Measurements from ENCODE around the gene PHGDH. TPM values are rescaled to one million over a fixed set of nuclear protein-coding genes. Genes with fewer than 3 reads are reported as not detected.
"Not testable (repeated sequence)": the region's sequence is repeated elsewhere in the genome, so short reads cannot be mapped to it uniquely, and the experiment has no call there.

The PHGDH gene
- total RNA-seq, 3 donors from 2014 or later (not counting 1 experiment from before 2014, with no cell fraction given), result 1.1 to 6.6 (median 5.8) TPM

DNA sequence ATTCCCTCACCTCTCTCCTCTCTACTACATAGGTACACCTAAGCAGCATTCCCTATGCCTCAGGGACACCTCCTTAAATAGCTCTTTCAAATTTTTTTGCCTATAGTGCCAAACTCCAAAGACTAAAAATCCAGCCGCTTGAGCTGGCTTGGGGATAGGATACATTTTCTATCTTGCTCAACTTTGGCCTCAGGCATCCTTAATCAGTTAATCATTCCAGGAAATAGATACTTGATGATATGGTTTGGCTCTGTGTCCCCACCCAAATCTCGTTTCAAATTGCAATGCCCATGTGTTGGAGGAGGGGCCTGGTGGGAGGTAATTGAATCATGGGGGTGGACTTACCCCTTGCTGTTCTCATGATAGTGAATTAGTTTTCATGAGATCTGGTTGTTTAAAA lies 11.4 kb upstream of the PHGDH start:
- Histone ChIP-seq H3K4me3 (ENCODE audit: low read length) (no peak overlapping the region), H3K4me1 (ENCODE audit: control insufficient read depth, insufficient read depth, low read length) (no peaks in the 10 kb centered on the region), H3K9me3 (ENCODE audit: control insufficient read depth, insufficient read depth, low read length) (peaks cover 6% of the 10 kb centered on the region), H3K27ac (ENCODE audit: low read length) (no peak overlapping the region), H3K27me3 (ENCODE audit: control insufficient read depth, insufficient read depth, low read length) (no peaks in the 10 kb centered on the region), H3K36me3 (ENCODE audit: control insufficient read depth, insufficient read depth, low read length) (no peaks in the 10 kb centered on the region)
- H3K4me3 Mint-ChIP-seq, result no peak overlapping the region
- intact Hi-C loops (cut with micrococcal nuclease), result no loop called here
- H3K27ac Mint-ChIP-seq, result no peak overlapping the region
- ATAC-seq (no peak), DNase-seq (no peak)
- H3K36me3 Mint-ChIP-seq, result peaks cover 10% of the 10 kb centered on the region
- H3K27me3 Mint-ChIP-seq (ENCODE audit: low read depth in 2 of 2), result peaks cover 12 to 30% of the 10 kb centered on the region in 2 donors
- H3K9me3 Mint-ChIP-seq, result peaks cover 2 to 10% of the 10 kb centered on the region in 2 donors
- TF ChIP-seq, protein P1, sequence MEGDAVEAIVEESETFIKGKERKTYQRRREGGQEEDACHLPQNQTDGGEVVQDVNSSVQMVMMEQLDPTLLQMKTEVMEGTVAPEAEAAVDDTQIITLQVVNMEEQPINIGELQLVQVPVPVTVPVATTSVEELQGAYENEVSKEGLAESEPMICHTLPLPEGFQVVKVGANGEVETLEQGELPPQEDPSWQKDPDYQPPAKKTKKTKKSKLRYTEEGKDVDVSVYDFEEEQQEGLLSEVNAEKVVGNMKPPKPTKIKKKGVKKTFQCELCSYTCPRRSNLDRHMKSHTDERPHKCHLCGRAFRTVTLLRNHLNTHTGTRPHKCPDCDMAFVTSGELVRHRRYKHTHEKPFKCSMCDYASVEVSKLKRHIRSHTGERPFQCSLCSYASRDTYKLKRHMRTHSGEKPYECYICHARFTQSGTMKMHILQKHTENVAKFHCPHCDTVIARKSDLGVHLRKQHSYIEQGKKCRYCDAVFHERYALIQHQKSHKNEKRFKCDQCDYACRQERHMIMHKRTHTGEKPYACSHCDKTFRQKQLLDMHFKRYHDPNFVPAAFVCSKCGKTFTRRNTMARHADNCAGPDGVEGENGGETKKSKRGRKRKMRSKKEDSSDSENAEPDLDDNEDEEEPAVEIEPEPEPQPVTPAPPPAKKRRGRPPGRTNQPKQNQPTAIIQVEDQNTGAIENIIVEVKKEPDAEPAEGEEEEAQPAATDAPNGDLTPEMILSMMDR (IDR thresholded peaks at IDR 0.05), result no peak
- H3K4me1 Mint-ChIP-seq, result no peaks in the 10 kb centered on the region
- WGBS (ENCODE audit: insufficient coverage), result 64% methylated on average over 2 of the region's 2 CpGs

DNA sequence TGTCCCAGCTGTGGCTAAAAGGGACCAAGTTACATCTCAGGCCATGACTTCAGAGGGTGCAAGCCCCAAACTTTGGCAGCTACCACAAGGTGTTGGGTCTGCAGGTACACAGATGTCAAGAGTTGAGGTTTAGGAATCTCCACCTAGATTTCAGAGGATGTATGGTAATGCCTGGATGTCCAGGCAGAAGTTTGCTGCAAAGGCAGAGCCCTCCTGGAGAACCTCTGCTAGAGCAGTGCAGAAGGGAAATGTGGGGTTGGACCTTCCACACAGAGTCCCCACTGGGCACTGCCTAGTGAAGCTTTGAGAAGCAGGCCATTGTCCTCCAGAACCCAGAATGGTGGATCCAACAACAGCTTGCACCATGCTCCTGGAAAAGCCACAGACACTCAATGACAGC lies 10.1 kb upstream of the PHGDH start:
- ATAC-seq (no peak), DNase-seq (no peak)
- Histone ChIP-seq H3K27me3 (ENCODE audit: control insufficient read depth, insufficient read depth, low read length) (no peaks in the 10 kb centered on the region), H3K4me3 (ENCODE audit: low read length) (no peak overlapping the region), H3K36me3 (ENCODE audit: control insufficient read depth, insufficient read depth, low read length) (no peaks in the 10 kb centered on the region), H3K4me1 (ENCODE audit: control insufficient read depth, insufficient read depth, low read length) (no peaks in the 10 kb centered on the region), H3K27ac (ENCODE audit: low read length) (no peak overlapping the region), H3K9me3 (ENCODE audit: control insufficient read depth, insufficient read depth, low read length) (peaks cover 6% of the 10 kb centered on the region)
- Mint-ChIP-seq H3K36me3 (peaks cover 10% of the 10 kb centered on the region), H3K4me1 (no peaks in the 10 kb centered on the region), H3K27me3 (ENCODE audit: low read depth in 2 of 2) (peaks cover 9 to 34% of the 10 kb centered on the region in 2 donors), H3K9me3 (peaks cover 2 to 8% of the 10 kb centered on the region in 2 donors), H3K4me3 (no peak overlapping the region), H3K27ac (no peak overlapping the region)
- intact Hi-C loops (cut with micrococcal nuclease), result no loop called here
- TF ChIP-seq, protein P1 (IDR thresholded peaks at IDR 0.05), result no peak

DNA sequence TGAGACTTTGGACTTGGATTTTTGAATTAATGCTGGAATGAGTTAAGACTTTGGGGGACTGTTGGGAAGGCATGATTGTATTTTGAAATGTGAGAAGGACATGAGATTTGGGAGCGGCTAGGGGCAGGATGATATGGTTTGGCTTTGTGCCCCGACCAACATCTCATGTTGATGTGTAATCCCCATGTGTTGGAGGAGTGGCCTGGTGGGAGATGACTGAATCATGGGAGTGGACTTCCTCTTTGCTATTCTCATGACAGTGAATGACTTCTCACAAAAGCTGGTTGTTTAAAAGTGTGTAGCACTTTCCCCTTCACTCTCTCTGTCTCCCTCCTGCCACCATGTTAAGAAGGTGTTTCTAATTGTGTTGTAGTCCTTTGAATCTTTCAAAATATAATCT lies 9.3 kb upstream of the PHGDH start:
- H3K9me3 Mint-ChIP-seq, result peaks cover 2 to 8% of the 10 kb centered on the region in 2 donors
- H3K36me3 Mint-ChIP-seq, result peaks cover 10% of the 10 kb centered on the region
- no peak for DNase-seq
- H3K27ac ChIP-seq (ENCODE audit: low read length), result no peak overlapping the region
- WGBS (ENCODE audit: insufficient coverage), result 86% methylated on average over 2 of the region's 2 CpGs
- ATAC-seq, result no peak
- no peaks in the 10 kb centered on the region for H3K4me1 ChIP-seq (ENCODE audit: control insufficient read depth, insufficient read depth, low read length)
- peaks cover 6% of the 10 kb centered on the region for H3K9me3 ChIP-seq (ENCODE audit: control insufficient read depth, insufficient read depth, low read length)
- H3K4me3 Mint-ChIP-seq, result no peak overlapping the region
- no peaks in the 10 kb centered on the region for H3K36me3 ChIP-seq (ENCODE audit: control insufficient read depth, insufficient read depth, low read length)
- H3K4me1 Mint-ChIP-seq, result no peaks in the 10 kb centered on the region
- H3K27me3 Mint-ChIP-seq (ENCODE audit: low read depth in 2 of 2), result peaks cover 9 to 34% of the 10 kb centered on the region in 2 donors
- no peaks in the 10 kb centered on the region for H3K27me3 ChIP-seq (ENCODE audit: control insufficient read depth, insufficient read depth, low read length)
- no peak overlapping the region for H3K27ac Mint-ChIP-seq
- no peak overlapping the region for H3K4me3 ChIP-seq (ENCODE audit: low read length)
- TF ChIP-seq, protein P1 (IDR thresholded peaks at IDR 0.05), result no peak
- intact Hi-C loops (cut with micrococcal nuclease), result no loop called here

DNA sequence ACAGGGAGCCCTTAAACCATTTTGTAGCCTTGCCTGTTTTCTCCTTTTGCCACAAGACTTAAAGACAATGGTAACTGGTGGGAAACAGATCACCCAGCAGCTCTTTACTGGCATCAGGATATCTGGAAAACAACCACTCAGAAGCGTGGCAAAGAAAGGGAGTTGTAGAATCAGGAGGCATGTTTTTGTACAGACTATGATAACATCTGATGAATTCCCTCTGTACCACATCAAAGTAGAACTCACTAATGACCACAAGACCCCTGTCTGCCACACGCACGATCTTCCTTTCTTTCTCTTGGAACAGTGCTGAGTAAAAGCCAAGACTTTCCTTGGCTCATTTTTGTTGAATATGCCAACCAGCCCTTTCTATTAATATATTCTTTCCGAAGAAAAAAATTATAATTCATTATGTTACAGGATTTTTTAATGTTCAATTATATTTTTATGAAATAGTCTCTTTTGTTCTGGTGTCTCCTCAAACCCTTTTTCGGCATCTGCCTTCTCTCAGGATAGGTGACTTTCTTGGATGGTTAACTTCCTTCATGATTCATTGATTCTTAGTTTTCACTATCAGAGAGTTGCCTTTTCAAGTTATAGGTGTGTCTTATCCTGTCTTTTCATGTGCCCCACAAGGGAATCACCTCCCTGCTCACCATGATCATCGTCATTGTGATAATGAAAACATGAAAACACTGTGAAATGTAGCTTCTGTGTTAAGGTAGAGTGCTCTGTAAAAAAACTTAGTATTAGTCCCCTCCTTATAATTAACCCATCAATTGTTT lies 7.9 kb upstream of the PHGDH start:
- WGBS (ENCODE audit: insufficient coverage), result 74% methylated on average over 4 of the region's 6 CpGs
- Mint-ChIP-seq H3K9me3 (peaks cover 2 to 8% of the 10 kb centered on the region in 2 donors), H3K27me3 (ENCODE audit: low read depth in 2 of 2) (peaks cover 6 to 27% of the 10 kb centered on the region in 2 donors), H3K4me1 (no peaks in the 10 kb centered on the region), H3K27ac (no peak overlapping the region), H3K36me3 (peaks cover 10% of the 10 kb centered on the region), H3K4me3 (no peak overlapping the region)
- no peaks in the 10 kb centered on the region for H3K27me3 ChIP-seq (ENCODE audit: control insufficient read depth, insufficient read depth, low read length)
- ATAC-seq, result no peak
- H3K36me3 ChIP-seq (ENCODE audit: control insufficient read depth, insufficient read depth, low read length), result no peaks in the 10 kb centered on the region
- H3K9me3 ChIP-seq (ENCODE audit: control insufficient read depth, insufficient read depth, low read length), result peaks cover 6% of the 10 kb centered on the region
- intact Hi-C loops (cut with micrococcal nuclease), result no loop called here
- no peak overlapping the region for H3K27ac ChIP-seq (ENCODE audit: low read length)
- H3K4me1 ChIP-seq (ENCODE audit: control insufficient read depth, insufficient read depth, low read length), result no peaks in the 10 kb centered on the region
- no peak for DNase-seq
- TF ChIP-seq, protein P1 (IDR thresholded peaks at IDR 0.05), result no peak
- no peak overlapping the region for H3K4me3 ChIP-seq (ENCODE audit: low read length)

DNA sequence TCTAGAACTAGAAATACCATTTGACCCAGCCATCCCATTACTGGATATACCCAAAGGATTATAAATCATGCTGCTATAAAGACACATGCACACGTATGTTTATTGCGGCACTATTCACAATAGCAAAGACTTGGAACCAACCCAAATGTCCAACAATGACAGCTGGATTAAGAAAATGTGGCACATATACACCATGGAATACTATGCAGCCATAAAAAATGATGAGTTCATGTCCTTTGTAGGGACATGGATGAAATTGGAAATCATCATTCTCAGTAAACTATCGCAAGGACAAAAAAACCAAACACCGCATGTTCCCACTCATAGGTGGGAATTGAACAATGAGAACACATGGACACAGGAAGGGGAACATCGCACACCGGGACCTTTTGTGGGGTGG lies 5.1 kb upstream of the PHGDH start:
- H3K36me3 Mint-ChIP-seq; H3K4me1 Mint-ChIP-seq; H3K27ac ChIP-seq (ENCODE audit: low read length); ATAC-seq; H3K4me1 ChIP-seq (ENCODE audit: control insufficient read depth, insufficient read depth, low read length); H3K4me3 ChIP-seq (ENCODE audit: low read length); H3K9me3 ChIP-seq (ENCODE audit: control insufficient read depth, insufficient read depth, low read length); DNase-seq; H3K9me3 Mint-ChIP-seq; H3K27me3 ChIP-seq (ENCODE audit: control insufficient read depth, insufficient read depth, low read length); intact Hi-C loops (cut with micrococcal nuclease); H3K36me3 ChIP-seq (ENCODE audit: control insufficient read depth, insufficient read depth, low read length); H3K27ac Mint-ChIP-seq; H3K4me3 Mint-ChIP-seq: not testable (repeated sequence)
- WGBS (ENCODE audit: insufficient coverage), result 94% methylated on average over 3 of the region's 6 CpGs
- peaks cover 6 to 12% of the 10 kb centered on the region in 2 donors for H3K27me3 Mint-ChIP-seq (ENCODE audit: low read depth in 2 of 2)
